Astrocyte of the spinal cord (primary cell): Measurements from ENCODE around the gene PBRM1.

Experiments
- DNase-seq: peaks from one replicate; pipeline ENCODE4 v3.0.0; 2011; ENCODE audit warnings: low read depth, low spot score
- H3K4me3 ChIP-seq: 2 replicates; pipeline ENCODE4 v1.5.1; 2011; ENCODE audit warnings: low read depth, mild to moderate bottlenecking, low read length, moderate library complexity
- in situ Hi-C: cut with HindIII; loops from 2 replicates; pipeline ENCODE4 v1.10.0; 2017; ENCODE audit warnings: low sequenced_read_pairs
- TF ChIP-seq, protein P1 (sequence below): IDR thresholded peaks from 2 replicates; pipeline ENCODE4 v1.5.1; 2012; ENCODE audit warnings: low read depth, mild to moderate bottlenecking, low read length, inconsistent platforms

PBRM1 gene

DNA sequence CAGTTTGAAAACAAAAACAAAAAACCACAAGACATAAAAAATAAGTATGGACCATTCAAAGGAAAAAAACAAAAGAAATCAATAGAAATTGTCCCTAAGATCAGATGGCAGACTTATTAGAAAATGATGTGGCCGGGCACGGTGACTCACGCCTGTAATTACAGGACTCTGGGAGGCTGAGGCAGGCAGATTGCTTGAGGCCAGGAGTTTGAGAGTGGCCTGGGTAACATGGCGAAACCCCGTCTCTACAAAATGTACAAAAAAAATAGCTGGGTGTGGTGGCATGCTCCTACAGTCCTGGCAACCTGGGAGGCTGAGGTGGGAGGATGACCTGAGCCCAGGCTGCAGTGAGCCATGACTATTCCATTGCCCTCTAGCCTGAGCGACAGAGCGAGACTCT lies 36.8 kb upstream of the PBRM1 start:
- TF ChIP-seq, protein P1, sequence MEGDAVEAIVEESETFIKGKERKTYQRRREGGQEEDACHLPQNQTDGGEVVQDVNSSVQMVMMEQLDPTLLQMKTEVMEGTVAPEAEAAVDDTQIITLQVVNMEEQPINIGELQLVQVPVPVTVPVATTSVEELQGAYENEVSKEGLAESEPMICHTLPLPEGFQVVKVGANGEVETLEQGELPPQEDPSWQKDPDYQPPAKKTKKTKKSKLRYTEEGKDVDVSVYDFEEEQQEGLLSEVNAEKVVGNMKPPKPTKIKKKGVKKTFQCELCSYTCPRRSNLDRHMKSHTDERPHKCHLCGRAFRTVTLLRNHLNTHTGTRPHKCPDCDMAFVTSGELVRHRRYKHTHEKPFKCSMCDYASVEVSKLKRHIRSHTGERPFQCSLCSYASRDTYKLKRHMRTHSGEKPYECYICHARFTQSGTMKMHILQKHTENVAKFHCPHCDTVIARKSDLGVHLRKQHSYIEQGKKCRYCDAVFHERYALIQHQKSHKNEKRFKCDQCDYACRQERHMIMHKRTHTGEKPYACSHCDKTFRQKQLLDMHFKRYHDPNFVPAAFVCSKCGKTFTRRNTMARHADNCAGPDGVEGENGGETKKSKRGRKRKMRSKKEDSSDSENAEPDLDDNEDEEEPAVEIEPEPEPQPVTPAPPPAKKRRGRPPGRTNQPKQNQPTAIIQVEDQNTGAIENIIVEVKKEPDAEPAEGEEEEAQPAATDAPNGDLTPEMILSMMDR = no peak
- H3K4me3 ChIP-seq = no peak overlapping the region
- in situ Hi-C loops = no loop called here

DNA sequence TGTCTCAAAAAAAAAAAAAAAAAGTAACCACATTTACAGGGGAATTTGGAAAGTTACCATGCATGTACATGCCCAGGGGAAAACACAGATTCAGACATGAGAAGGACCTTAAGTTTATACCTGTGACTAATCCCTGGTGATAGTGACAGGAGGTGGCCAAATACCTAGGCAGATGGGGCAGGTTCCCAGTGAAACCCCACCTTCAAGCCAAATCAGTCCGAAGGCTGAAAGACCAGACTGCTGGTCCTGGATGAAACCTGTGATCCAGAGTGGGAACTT lies 36.0 kb upstream of the PBRM1 start:
- TF ChIP-seq, protein P1 = no peak
- in situ Hi-C loops = no loop called here
- no peak for DNase-seq
- no peak overlapping the region for H3K4me3 ChIP-seq

More for the DNA sequence above, 36.8 kb upstream of the PBRM1 start:
- DNase-seq = no peak

DNA sequence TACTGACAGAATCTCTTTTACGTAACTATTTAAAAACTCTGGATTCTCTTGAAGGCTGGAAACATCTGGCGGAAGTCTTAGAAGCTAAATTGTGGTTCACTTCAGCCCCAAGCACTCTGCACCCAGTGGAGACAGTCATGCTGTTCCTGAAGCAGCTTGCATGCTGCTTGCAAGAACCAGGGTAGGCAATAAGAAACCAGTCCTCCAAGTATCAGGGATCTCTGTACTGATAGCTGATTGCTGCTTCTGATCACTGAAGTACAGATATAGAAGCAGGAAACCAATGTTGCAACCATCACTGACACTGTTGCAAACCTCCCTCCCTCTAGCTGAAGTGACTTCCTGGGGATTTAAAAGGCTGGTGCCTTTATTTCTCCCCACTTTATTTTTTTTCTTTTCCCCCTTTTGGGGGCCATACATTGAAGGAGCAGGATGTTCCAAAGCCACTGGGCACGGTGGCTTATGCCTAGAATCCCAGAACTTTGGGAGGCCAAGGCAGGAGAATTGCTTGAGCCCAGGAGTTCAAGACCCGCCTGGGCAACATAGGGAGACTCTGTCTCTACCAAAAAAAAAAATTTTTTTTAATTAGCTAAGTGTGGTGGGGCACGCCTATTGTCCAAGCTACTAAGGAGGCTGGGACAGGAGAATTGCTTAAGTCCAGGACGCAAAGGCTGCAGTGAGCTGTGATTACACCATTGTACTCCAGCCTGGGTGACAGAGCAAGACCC lies 35.5 kb upstream of the PBRM1 start:
- TF ChIP-seq, protein P1 = no peak
- no peak for DNase-seq
- in situ Hi-C loops = no loop called here
- H3K4me3 ChIP-seq = no peak overlapping the region

DNA sequence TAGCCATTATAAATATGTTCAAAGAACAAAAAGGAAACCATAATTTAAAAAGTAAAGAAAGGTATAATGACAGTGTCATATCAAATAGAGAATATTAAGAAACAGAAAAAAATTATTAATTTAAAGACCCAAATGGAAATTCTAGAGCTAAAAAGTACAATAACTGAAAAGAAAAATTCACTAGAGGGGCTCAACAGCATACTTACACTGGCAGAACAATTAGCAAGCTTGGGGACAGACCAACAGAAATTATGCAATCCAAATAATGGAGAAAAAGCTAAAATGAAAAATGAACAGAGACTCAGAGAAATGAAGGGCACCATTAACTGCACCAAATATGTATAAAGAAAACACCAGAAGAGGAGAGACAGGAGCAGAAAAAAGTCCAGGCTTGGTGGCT lies 33.9 kb upstream of the PBRM1 start:
- H3K4me3 ChIP-seq = no peak overlapping the region
- TF ChIP-seq, protein P1 = no peak
- in situ Hi-C loops = no loop called here
- DNase-seq = no peak

DNA sequence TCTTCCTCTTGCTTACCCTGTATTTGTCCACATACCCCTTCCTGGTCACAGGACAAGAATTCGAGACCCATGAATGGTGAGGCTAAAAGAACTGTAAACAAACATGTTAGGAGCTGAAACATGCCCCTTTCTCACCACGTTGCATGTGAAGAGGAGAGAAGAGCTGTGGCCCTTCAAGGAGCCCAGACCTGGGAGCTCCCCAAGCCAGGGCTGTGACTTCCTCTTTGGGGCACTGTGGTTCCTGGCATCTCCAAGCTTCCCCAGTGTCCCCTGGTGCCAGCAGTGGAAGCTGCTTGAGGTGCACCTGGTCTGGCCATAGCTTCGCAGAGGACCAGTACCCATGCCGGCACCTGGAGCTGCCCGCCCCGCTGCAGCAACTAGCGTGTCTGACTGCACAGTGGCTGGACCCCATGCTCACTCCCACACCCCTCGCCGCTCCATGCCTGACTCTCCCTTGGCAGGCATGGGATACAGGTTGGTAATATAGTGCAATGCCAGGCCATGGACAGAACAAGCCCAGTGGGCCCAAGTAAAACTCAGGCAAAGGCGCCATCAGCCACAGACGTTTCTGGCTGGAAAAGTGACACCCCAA lies 30.1 kb upstream of the PBRM1 start:
- in situ Hi-C loops = no loop called here
- TF ChIP-seq, protein P1 = no peak
- H3K4me3 ChIP-seq = no peak overlapping the region
- no peak for DNase-seq

DNA sequence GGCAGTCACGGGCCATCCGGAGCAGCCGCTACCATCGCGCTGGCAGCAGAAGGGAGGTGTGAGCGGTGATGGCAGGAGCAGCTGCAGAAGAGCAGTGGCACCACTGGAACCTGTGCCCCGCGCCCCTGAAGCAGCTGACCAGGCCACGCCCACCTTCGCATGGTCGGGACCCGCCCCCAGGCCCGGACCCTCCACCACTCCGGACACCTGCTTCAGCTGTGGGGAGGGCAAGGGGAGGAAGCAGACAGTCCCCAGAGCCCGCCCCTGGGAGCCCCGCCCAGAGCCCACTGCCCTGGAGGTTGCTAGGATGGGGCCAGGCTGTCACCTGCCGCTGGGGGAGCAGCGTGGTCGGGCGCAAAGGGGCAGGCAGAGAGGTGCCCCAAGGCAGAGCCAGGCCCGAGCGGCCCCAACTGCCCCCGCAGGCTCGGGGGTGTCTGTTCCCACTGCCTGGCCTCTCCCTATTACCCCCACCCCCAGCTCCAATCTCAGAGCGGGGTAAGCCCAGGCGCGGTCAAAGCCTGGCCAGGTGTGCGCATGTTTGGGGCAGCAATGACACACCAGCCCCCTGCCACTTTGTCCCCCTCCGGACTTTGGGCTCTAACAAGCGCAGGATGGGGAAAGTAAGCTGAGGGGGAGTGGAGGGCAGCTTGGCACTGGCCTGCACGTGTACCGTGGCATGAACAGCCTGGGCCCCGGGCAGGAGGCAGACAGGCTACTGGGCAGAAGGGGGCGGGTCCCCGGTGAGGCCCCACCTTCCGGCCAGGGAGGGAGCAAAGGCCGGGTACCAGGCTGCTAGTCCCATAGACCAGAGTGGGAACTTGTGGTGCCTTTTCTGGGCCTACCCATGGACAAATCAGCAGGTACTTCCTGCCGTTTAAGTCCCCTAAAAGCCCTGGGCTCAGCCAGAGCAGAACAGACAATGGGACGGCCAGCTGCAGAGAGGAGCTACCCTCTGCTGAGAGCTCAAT lies 28.9 kb upstream of the PBRM1 start:
- in situ Hi-C loops = no loop called here
- TF ChIP-seq, protein P1 = no peak
- DNase-seq = no peak
- H3K4me3 ChIP-seq = no peak overlapping the region
